Measurements from ENCODE around the gene FNBP1L.

Gene FNBP1L

DNA sequence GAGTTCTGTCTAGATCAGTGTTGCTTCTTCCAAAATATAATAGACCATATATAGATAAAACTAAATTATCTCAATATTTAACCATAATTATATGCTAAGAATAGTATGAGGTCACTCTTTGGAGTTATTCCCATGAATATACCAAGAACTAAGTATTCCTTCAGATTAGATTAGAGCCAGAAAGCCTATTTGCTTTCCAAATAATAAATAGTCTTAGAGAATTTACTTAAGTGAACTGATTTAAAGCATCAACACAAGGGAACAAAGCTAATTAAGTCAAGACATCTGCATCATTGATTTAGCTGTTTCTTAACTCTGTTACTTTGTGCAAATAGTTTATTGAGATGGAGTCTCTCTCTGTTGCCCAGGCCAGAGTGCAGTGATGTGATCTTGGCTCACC lies 35.7 kb downstream of the FNBP1L start:
- no peaks in the 10 kb centered on the region for H3K36me3 ChIP-seq (ENCODE audit: insufficient read depth, low read length)
- H3K27me3 ChIP-seq (ENCODE audit: insufficient read depth, low read length), result no peaks in the 10 kb centered on the region
- H3K4me1 ChIP-seq (ENCODE audit: insufficient read depth, low read length), result peaks cover 14% of the 10 kb centered on the region; the same call in 1 of the 2 replicates
- H3K27ac ChIP-seq (ENCODE audit: low read depth, low read length), result no peak overlapping the region
- H3K9ac ChIP-seq (ENCODE audit: low read depth, low read length), result no peak overlapping the region
- no peaks in the 10 kb centered on the region for H3K9me3 ChIP-seq (ENCODE audit: insufficient read depth, low read depth, low read length)
- no peak overlapping the region for H3K4me3 ChIP-seq (ENCODE audit: low read length)

DNA sequence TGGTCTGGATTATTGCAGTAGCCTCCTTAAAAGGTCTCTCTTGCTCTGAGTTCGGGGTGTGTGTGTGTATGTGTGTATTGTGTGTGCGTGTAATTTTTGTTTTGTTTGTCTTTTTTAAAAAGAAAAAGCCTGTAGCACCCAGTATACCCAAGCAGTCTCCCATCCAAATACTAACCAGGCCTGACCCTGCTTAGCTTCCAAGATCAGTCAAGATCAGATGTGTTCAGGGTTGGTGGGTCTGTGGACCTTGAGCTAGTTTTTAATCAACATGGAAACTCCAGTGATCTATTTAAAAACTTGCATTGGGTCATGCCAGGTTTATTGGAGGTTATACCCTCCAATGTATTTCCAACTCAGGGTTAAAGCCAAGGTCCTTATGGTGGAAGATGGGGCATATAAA lies 40.3 kb downstream of the FNBP1L start:
- WGBS, result 78% methylated on average over 1 of the region's 2 CpGs
- Histone ChIP-seq H3K4me3 (ENCODE audit: low read length) (no peak overlapping the region), H3K36me3 (ENCODE audit: insufficient read depth, low read length) (no peaks in the 10 kb centered on the region), H3K9me3 (ENCODE audit: insufficient read depth, low read depth, low read length) (no peaks in the 10 kb centered on the region), H3K27me3 (ENCODE audit: insufficient read depth, low read length) (no peaks in the 10 kb centered on the region), H3K4me1 (ENCODE audit: insufficient read depth, low read length) (peaks cover 14% of the 10 kb centered on the region; the same call in 1 of the 2 replicates), H3K9ac (ENCODE audit: low read depth, low read length) (no peak overlapping the region), H3K27ac (ENCODE audit: low read depth, low read length) (no peak overlapping the region)

GRCh38 chr1:93489756-93490155 lies 41.8 kb downstream of the FNBP1L start:
- 0 out of 2 replicates have a peak, but pooled peaks cover 4% of the 10 kb centered on the region for H3K36me3 ChIP-seq (ENCODE audit: insufficient read depth, low read length)
- H3K4me1 ChIP-seq (ENCODE audit: insufficient read depth, low read length), result peaks cover 22% of the 10 kb centered on the region
- H3K4me3 ChIP-seq (ENCODE audit: low read length), result no peak overlapping the region
- H3K27me3 ChIP-seq (ENCODE audit: insufficient read depth, low read length), result no peaks in the 10 kb centered on the region
- no peak overlapping the region for H3K27ac ChIP-seq (ENCODE audit: low read depth, low read length)
- H3K9me3 ChIP-seq (ENCODE audit: insufficient read depth, low read depth, low read length), result no peaks in the 10 kb centered on the region
- no peak overlapping the region for H3K9ac ChIP-seq (ENCODE audit: low read depth, low read length)

- Histone ChIP-seq H3K9ac (ENCODE audit: low read depth, low read length) (no peak overlapping the region), H3K27me3 (ENCODE audit: insufficient read depth, low read length) (no peaks in the 10 kb centered on the region), H3K27ac (ENCODE audit: low read depth, low read length) (no peak overlapping the region), H3K4me1 (ENCODE audit: insufficient read depth, low read length) (peaks cover 22% of the 10 kb centered on the region), H3K36me3 (ENCODE audit: insufficient read depth, low read length) (0 out of 2 replicates have a peak, but pooled peaks cover 4% of the 10 kb centered on the region), H3K9me3 (ENCODE audit: insufficient read depth, low read depth, low read length) (no peaks in the 10 kb centered on the region), H3K4me3 (ENCODE audit: low read length) (no peak overlapping the region)
Observed at GRCh38 chr1:93490357-93490756, 42.4 kb downstream of the FNBP1L start.

DNA sequence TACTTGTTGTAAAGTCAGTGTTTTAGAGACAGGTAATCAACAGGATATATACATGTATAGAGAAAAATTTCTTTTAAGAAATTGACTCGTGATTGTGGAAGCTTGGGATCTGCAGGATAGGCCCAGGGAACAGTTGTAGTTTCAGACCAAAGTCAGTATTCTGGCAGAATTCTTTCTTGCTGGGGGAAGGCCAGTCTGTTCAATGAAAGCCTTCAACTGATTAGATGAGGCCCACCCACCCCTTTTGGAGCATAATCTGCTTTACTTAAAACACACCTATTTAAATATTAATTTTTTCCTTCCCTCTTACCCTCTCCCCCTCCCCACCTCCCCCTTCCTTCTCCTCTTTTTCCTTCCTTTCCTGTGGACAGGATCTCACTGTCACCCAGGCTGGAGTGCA lies 48.0 kb downstream of the FNBP1L start:
- Histone ChIP-seq H3K27me3 (ENCODE audit: insufficient read depth, low read length) (no peaks in the 10 kb centered on the region), H3K4me3 (ENCODE audit: low read length) (no peak overlapping the region), H3K27ac (ENCODE audit: low read depth, low read length) (no peak overlapping the region), H3K4me1 (ENCODE audit: insufficient read depth, low read length) (peaks cover 18% of the 10 kb centered on the region), H3K9me3 (ENCODE audit: insufficient read depth, low read depth, low read length) (no peaks in the 10 kb centered on the region), H3K36me3 (ENCODE audit: insufficient read depth, low read length) (peaks cover 19% of the 10 kb centered on the region), H3K9ac (ENCODE audit: low read depth, low read length) (no peak overlapping the region)
- 98% methylated on average over 1 of the region's 1 CpG for WGBS

- Histone ChIP-seq H3K4me3 (ENCODE audit: low read length) (no peak overlapping the region), H3K9ac (ENCODE audit: low read depth, low read length) (no peak overlapping the region), H3K27ac (ENCODE audit: low read depth, low read length) (no peak overlapping the region), H3K4me1 (ENCODE audit: insufficient read depth, low read length) (peaks cover 19% of the 10 kb centered on the region), H3K27me3 (ENCODE audit: insufficient read depth, low read length) (no peaks in the 10 kb centered on the region), H3K9me3 (ENCODE audit: insufficient read depth, low read depth, low read length) (no peaks in the 10 kb centered on the region), H3K36me3 (ENCODE audit: insufficient read depth, low read length) (peaks cover 25% of the 10 kb centered on the region)
- 94% methylated on average over 4 of the region's 4 CpGs for WGBS
Observed at GRCh38 chr1:93496520-93496919, 48.6 kb downstream of the FNBP1L start.

DNA sequence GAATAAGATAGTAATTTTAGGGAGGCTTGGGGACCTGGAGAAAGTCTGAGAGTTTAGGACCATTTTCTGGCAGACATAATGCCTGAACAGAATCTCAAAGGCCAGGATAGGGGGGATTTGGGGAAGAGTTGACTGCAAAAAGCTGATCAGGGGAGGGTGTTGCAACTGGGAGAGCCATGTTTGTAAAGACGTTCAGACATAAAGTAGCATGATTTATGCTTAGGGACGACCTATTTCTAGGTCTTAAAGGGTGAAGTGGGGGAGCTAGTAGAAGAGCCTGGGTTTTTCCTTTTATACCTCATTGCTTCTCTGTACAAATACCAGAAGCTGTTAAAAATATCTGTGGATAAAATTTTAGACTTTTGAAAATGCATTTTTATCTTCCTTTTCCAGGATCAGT lies 51.2 kb downstream of the FNBP1L start:
- Histone ChIP-seq H3K9ac (ENCODE audit: low read depth, low read length) (no peak overlapping the region), H3K36me3 (ENCODE audit: insufficient read depth, low read length) (peaks cover 40% of the 10 kb centered on the region)
- 86% methylated on average over 2 of the region's 2 CpGs for WGBS

GRCh38 chr1:93499533-93499932 lies 51.6 kb downstream of the FNBP1L start:
- peaks cover 44% of the 10 kb centered on the region for H3K36me3 ChIP-seq (ENCODE audit: insufficient read depth, low read length)
- H3K4me1 ChIP-seq (ENCODE audit: insufficient read depth, low read length), result peaks cover 13% of the 10 kb centered on the region
- no peaks in the 10 kb centered on the region for H3K9me3 ChIP-seq (ENCODE audit: insufficient read depth, low read depth, low read length)
- WGBS, result over 99% methylated on average over 3 of the region's 4 CpGs
- H3K4me3 ChIP-seq (ENCODE audit: low read length), result no peak overlapping the region
- H3K27ac ChIP-seq (ENCODE audit: low read depth, low read length), result no peak overlapping the region
- no peak overlapping the region for H3K9ac ChIP-seq (ENCODE audit: low read depth, low read length)
- no peaks in the 10 kb centered on the region for H3K27me3 ChIP-seq (ENCODE audit: insufficient read depth, low read length)

More for the DNA sequence above, 51.2 kb downstream of the FNBP1L start:
- Histone ChIP-seq H3K27ac (ENCODE audit: low read depth, low read length) (no peak overlapping the region), H3K9me3 (ENCODE audit: insufficient read depth, low read depth, low read length) (no peaks in the 10 kb centered on the region), H3K27me3 (ENCODE audit: insufficient read depth, low read length) (no peaks in the 10 kb centered on the region), H3K4me3 (ENCODE audit: low read length) (no peak overlapping the region), H3K4me1 (ENCODE audit: insufficient read depth, low read length) (peaks cover 17% of the 10 kb centered on the region)

- WGBS, result 92% methylated on average over 2 of the region's 2 CpGs
- Histone ChIP-seq H3K27me3 (ENCODE audit: insufficient read depth, low read length) (no peaks in the 10 kb centered on the region), H3K4me3 (ENCODE audit: low read length) (no peak overlapping the region), H3K9me3 (ENCODE audit: insufficient read depth, low read depth, low read length) (no peaks in the 10 kb centered on the region), H3K9ac (ENCODE audit: low read depth, low read length) (no peak overlapping the region), H3K4me1 (ENCODE audit: insufficient read depth, low read length) (peaks cover 12% of the 10 kb centered on the region), H3K27ac (ENCODE audit: low read depth, low read length) (no peak overlapping the region), H3K36me3 (ENCODE audit: insufficient read depth, low read length) (peaks cover 47% of the 10 kb centered on the region)
Observed at GRCh38 chr1:93500275-93500674, 52.4 kb downstream of the FNBP1L start.

DNA sequence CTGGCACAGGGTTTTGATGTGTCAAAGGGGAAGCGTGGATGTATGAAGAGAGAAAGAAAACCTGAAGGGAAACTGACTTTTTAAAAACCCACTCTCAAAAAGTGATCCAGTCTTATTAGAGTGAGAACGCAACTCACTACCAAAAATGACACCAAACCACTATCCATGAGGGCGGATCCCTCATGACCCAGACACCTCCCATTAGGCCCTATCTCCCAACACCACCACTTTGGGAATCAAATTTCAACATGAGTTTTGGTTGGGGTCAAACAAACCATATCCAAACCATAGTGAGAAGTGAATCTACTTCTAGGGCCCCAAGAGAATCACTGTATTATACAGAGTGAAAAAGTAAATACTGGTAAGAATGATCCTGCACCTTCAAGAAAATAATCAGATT lies 53.5 kb downstream of the FNBP1L start:
- Histone ChIP-seq H3K4me1 (ENCODE audit: insufficient read depth, low read length) (peaks cover 12% of the 10 kb centered on the region), H3K27ac (ENCODE audit: low read depth, low read length) (no peak overlapping the region), H3K36me3 (ENCODE audit: insufficient read depth, low read length) (peaks cover 52% of the 10 kb centered on the region), H3K4me3 (ENCODE audit: low read length) (no peak overlapping the region), H3K9ac (ENCODE audit: low read depth, low read length) (no peak overlapping the region), H3K9me3 (ENCODE audit: insufficient read depth, low read depth, low read length) (no peaks in the 10 kb centered on the region; the same call in 1 of the 2 replicates), H3K27me3 (ENCODE audit: insufficient read depth, low read length) (no peaks in the 10 kb centered on the region)
- WGBS, result 96% methylated on average over 3 of the region's 3 CpGs

GRCh38 chr1:93501829-93502369 lies 54.0 kb downstream of the FNBP1L start:
- Histone ChIP-seq H3K27ac (ENCODE audit: low read depth, low read length) (no peak overlapping the region), H3K9me3 (ENCODE audit: insufficient read depth, low read depth, low read length) (no peaks in the 10 kb centered on the region; the same call in 1 of the 2 replicates), H3K4me3 (ENCODE audit: low read length) (no peak overlapping the region), H3K27me3 (ENCODE audit: insufficient read depth, low read length) (no peaks in the 10 kb centered on the region), H3K36me3 (ENCODE audit: insufficient read depth, low read length) (peaks cover 57% of the 10 kb centered on the region), H3K9ac (ENCODE audit: low read depth, low read length) (no peak overlapping the region), H3K4me1 (ENCODE audit: insufficient read depth, low read length) (peaks cover 12% of the 10 kb centered on the region)
- 92% methylated on average over 1 of the region's 1 CpG for WGBS

- Histone ChIP-seq H3K9ac (ENCODE audit: low read depth, low read length) (no peak overlapping the region), H3K27me3 (ENCODE audit: insufficient read depth, low read length) (no peaks in the 10 kb centered on the region), H3K9me3 (ENCODE audit: insufficient read depth, low read depth, low read length) (peaks cover 6% of the 10 kb centered on the region; the same call in 1 of the 2 replicates), H3K4me3 (ENCODE audit: low read length) (no peak overlapping the region), H3K36me3 (ENCODE audit: insufficient read depth, low read length) (peaks cover 63% of the 10 kb centered on the region), H3K27ac (ENCODE audit: low read depth, low read length) (no peak overlapping the region), H3K4me1 (ENCODE audit: insufficient read depth, low read length) (peaks cover 12% of the 10 kb centered on the region)
- 95% methylated on average over 1 of the region's 1 CpG for WGBS
Observed at GRCh38 chr1:93502571-93502970, 54.7 kb downstream of the FNBP1L start.
